ENCODE results near the gene RSPO1. TPM values are rescaled to one million over a fixed set of nuclear protein-coding genes. Genes with fewer than 3 reads are reported as not detected.

The RSPO1 gene
- total and polyA plus RNA-seq, 2 of the 13 experiments (the other 11 are each of a cell fraction or from before 2014, with no cell fraction given) = not detected

DNA sequence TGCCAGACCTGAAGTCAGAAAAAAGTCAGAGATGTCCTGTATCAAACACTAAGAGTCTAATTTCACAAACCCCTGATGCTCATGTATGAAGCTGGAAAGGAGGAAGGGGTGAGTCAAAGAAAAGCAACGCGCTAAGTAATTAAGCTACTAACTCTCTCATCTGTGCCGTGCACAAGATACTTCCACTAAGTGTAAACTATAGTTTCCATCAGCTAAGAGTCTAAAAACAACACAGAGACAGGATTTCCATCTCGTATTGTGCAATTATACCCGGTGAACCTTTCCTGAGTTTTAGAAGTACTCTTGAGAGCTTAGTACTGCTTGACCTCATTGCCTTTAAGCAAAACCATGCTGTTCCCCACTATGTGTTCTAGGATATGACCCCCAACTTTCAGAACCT lies 59.0 kb downstream of the RSPO1 start:
- TF ChIP-seq JUNB (CRISPR knock-in tag; IDR thresholded peaks at IDR 0.05; ENCODE audit: borderline replicate concordance) = no peak
- no peak for TF ChIP-seq ZFP41 (CRISPR knock-in tag; IDR thresholded peaks at IDR 0.05; ENCODE audit: borderline replicate concordance)
- peak; percentile 30; the same call in 1 of the 2 replicates for TF ChIP-seq CEBPB (IDR thresholded peaks at IDR 0.05; ENCODE audit: borderline replicate concordance, low read depth, low read length)
- TF ChIP-seq, protein P1, sequence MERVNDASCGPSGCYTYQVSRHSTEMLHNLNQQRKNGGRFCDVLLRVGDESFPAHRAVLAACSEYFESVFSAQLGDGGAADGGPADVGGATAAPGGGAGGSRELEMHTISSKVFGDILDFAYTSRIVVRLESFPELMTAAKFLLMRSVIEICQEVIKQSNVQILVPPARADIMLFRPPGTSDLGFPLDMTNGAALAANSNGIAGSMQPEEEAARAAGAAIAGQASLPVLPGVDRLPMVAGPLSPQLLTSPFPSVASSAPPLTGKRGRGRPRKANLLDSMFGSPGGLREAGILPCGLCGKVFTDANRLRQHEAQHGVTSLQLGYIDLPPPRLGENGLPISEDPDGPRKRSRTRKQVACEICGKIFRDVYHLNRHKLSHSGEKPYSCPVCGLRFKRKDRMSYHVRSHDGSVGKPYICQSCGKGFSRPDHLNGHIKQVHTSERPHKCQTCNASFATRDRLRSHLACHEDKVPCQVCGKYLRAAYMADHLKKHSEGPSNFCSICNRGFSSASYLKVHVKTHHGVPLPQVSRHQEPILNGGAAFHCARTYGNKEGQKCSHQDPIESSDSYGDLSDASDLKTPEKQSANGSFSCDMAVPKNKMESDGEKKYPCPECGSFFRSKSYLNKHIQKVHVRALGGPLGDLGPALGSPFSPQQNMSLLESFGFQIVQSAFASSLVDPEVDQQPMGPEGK (CRISPR knock-in tag; IDR thresholded peaks at IDR 0.05) = no peak
- Histone ChIP-seq H4K20me1 (ENCODE audit: insufficient read depth, low read length) (no peaks in the 10 kb centered on the region), H3K4me3 (replicated peaks in 1 of 3; ENCODE audit: insufficient read depth in 1 of 3, low read depth in 2 of 3, low read length in 3 of 3) (no peak overlapping the region), H3K4me1 (ENCODE audit: insufficient read depth, low read length) (no peaks in the 10 kb centered on the region), H3K36me3 (replicated peaks in 1 of 2; ENCODE audit: control insufficient read depth in 1 of 2, insufficient read depth in 2 of 2, low read length in 2 of 2) (peaks cover 44 to 91% of the 10 kb centered on the region in 2 experiments), H2AFZ (ENCODE audit: low read length) (no peak overlapping the region), H3K4me2 (ENCODE audit: low read depth, low read length) (no peak overlapping the region), H3K9ac (ENCODE audit: insufficient read depth, low read depth, low read length) (no peak overlapping the region), H3K27me3 (ENCODE audit: control insufficient read depth in 1 of 2, insufficient read depth in 2 of 2, low read length in 2 of 2) (no peaks in the 10 kb centered on the region), H3K27ac (ENCODE audit: extremely low read length, insufficient read depth, low read length) (no peak overlapping the region), H3K79me2 (ENCODE audit: insufficient read depth, low read length) (no peaks in the 10 kb centered on the region), H3K9me3 (ENCODE audit: low read length) (no peaks in the 10 kb centered on the region)
- FAIRE-seq (no peak), ATAC-seq (no peak), DNase-seq (ENCODE audit: low spot score) (no peak)
- intact Hi-C loops (cut with micrococcal nuclease; ENCODE audit: unreplicated experiment) (no loop called here), in situ Hi-C loops (cut with HindIII; ENCODE audit: extremely low pct_ligation_motif_present, low pct_unique_long_range_greater_than_20kb) (no loop called here)
- 98% methylated on average over 5 of the region's 5 CpGs for WGBS (ENCODE audit: low lambda C conversion rate)
- CTCF ChIA-PET (ENCODE audit: low intra/inter-chr PET ratio, low total read pairs) = no interaction called here
- POLR2A ChIA-PET = no interaction called here
- no TSS peak for BruUV-seq (replicated peaks)

DNA sequence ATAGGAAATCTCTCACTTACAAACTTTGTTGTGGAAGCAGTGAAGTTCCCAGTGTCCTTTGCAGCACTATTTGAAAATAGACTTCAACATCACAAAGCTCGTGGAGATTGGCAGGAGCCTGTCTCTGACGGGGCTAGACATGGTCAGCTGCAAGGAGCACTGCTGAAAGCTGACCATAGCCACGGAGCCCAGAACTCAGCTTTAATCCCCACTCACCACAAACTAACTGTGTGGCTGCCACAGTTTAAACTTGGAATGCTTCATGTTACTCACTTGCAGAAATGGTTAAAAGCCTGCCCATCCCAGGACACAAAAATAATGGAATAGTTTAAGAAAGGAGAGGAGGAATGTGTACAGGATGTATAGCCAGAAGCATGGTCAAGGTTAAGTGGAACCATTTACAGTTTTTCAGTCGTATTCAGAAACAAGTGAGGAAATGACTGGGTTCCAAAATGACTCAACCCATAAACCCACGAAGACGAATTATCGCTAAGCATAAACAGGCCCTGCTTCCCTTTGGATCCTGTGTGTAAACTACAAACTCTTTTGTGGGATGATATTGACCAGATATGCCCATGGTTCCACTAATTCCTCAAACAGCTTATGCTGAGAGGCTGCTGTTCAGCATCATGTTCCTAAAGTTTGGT lies 59.7 kb downstream of the RSPO1 start:
- Histone ChIP-seq H3K4me3 (replicated peaks in 1 of 3; ENCODE audit: insufficient read depth in 1 of 3, low read depth in 2 of 3, low read length in 3 of 3) (no peak overlapping the region), H3K4me2 (ENCODE audit: low read depth, low read length) (no peak overlapping the region), H3K36me3 (replicated peaks in 1 of 2; ENCODE audit: control insufficient read depth in 1 of 2, insufficient read depth in 2 of 2, low read length in 2 of 2) (peaks cover 42 to 89% of the 10 kb centered on the region in 2 experiments), H3K27ac (ENCODE audit: extremely low read length, insufficient read depth, low read length) (no peak overlapping the region), H3K9ac (ENCODE audit: insufficient read depth, low read depth, low read length) (no peak overlapping the region), H3K4me1 (ENCODE audit: insufficient read depth, low read length) (no peaks in the 10 kb centered on the region), H3K9me3 (ENCODE audit: low read length) (no peaks in the 10 kb centered on the region), H4K20me1 (ENCODE audit: insufficient read depth, low read length) (no peaks in the 10 kb centered on the region), H3K27me3 (ENCODE audit: control insufficient read depth in 1 of 2, insufficient read depth in 2 of 2, low read length in 2 of 2) (no peaks in the 10 kb centered on the region), H3K79me2 (ENCODE audit: insufficient read depth, low read length) (no peaks in the 10 kb centered on the region), H2AFZ (ENCODE audit: low read length) (no peak overlapping the region)
- no peak for FAIRE-seq
- 95% methylated on average over 7 of the region's 7 CpGs for WGBS (ENCODE audit: low lambda C conversion rate)
- no TSS peak for BruUV-seq (replicated peaks)
- intact Hi-C loops (cut with micrococcal nuclease; ENCODE audit: unreplicated experiment) = no loop called here
- no peak for DNase-seq (ENCODE audit: low spot score)
- in situ Hi-C loops (cut with HindIII; ENCODE audit: extremely low pct_ligation_motif_present, low pct_unique_long_range_greater_than_20kb) = no loop called here
- CTCF ChIA-PET (ENCODE audit: low intra/inter-chr PET ratio, low total read pairs) = no interaction called here
- POLR2A ChIA-PET = no interaction called here
- no peak for ATAC-seq
- TF ChIP-seq NR2C2 (CRISPR knock-in tag; IDR thresholded peaks at IDR 0.05; ENCODE audit: borderline replicate concordance) (no peak), ZNF556 (CRISPR knock-in tag; IDR thresholded peaks at IDR 0.05; ENCODE audit: borderline replicate concordance) (no peak), ZNF484 (CRISPR knock-in tag; IDR thresholded peaks at IDR 0.05; ENCODE audit: borderline replicate concordance, low read depth) (no peak), XBP1 (CRISPR knock-in tag; IDR thresholded peaks at IDR 0.05) (no peak)
- TF ChIP-seq, protein P2, sequence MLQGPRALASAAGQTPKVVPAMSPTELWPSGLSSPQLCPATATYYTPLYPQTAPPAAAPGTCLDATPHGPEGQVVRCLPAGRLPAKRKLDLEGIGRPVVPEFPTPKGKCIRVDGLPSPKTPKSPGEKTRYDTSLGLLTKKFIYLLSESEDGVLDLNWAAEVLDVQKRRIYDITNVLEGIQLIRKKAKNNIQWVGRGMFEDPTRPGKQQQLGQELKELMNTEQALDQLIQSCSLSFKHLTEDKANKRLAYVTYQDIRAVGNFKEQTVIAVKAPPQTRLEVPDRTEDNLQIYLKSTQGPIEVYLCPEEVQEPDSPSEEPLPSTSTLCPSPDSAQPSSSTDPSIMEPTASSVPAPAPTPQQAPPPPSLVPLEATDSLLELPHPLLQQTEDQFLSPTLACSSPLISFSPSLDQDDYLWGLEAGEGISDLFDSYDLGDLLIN (CRISPR knock-in tag; IDR thresholded peaks at IDR 0.05; ENCODE audit: borderline replicate concordance) = no peak
- TF ChIP-seq, protein P3, sequence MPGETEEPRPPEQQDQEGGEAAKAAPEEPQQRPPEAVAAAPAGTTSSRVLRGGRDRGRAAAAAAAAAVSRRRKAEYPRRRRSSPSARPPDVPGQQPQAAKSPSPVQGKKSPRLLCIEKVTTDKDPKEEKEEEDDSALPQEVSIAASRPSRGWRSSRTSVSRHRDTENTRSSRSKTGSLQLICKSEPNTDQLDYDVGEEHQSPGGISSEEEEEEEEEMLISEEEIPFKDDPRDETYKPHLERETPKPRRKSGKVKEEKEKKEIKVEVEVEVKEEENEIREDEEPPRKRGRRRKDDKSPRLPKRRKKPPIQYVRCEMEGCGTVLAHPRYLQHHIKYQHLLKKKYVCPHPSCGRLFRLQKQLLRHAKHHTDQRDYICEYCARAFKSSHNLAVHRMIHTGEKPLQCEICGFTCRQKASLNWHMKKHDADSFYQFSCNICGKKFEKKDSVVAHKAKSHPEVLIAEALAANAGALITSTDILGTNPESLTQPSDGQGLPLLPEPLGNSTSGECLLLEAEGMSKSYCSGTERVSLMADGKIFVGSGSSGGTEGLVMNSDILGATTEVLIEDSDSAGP (CRISPR knock-in tag; IDR thresholded peaks at IDR 0.05; ENCODE audit: borderline replicate concordance) = no peak
- TF ChIP-seq, protein P4, sequence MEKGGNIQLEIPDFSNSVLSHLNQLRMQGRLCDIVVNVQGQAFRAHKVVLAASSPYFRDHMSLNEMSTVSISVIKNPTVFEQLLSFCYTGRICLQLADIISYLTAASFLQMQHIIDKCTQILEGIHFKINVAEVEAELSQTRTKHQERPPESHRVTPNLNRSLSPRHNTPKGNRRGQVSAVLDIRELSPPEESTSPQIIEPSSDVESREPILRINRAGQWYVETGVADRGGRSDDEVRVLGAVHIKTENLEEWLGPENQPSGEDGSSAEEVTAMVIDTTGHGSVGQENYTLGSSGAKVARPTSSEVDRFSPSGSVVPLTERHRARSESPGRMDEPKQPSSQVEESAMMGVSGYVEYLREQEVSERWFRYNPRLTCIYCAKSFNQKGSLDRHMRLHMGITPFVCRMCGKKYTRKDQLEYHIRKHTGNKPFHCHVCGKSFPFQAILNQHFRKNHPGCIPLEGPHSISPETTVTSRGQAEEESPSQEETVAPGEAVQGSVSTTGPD (CRISPR knock-in tag; IDR thresholded peaks at IDR 0.05) = no peak
